ENCODE data around the gene METTL25. TPM values are rescaled to one million over a fixed set of nuclear protein-coding genes. Genes with fewer than 3 reads are reported as not detected.

METTL25 gene
- total RNA-seq, 1 experiment from 2014 or later: 4.4 TPM

DNA sequence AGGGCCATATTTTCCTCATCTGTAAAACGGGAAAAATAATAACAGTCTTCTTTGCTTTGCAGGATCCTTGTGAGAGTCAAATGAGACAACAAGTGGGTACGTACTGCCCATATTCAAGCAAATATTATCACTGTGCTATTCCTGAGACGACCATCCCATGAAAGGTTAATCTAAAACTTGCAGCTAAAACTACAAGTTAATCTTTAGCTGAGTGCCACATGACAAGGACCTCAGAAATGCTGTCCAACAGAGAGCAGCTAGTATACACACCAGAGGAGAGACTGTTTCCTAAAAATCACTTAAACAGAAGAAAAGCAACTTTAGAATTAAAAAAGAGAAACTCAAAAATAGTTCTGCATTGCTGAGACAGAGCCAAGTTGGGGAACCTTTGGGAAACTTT is 165.7 kb downstream of the METTL25 start:
- peak; percentile 14 for DNase-seq (ENCODE audit: low spot score)

DNA sequence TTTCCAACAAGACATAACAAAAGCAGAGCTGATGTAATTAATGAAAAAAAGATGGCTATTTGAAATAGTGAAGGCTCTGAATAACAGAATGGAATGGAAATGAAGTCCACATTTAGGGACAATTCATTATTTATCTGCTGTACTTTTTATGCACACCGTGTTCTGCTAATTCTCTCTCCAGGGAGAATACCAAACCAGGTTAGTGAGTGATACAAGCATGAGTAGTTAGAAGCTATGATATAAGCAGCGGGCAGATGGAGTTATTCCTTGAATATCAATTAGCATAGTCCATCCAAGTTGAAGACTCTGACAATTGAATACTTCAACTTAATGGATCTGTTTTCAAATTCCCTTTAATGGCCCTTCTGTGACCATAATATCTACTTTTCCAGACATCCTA is 166.3 kb downstream of the METTL25 start:
- DNase-seq (ENCODE audit: low spot score): no peak

DNA sequence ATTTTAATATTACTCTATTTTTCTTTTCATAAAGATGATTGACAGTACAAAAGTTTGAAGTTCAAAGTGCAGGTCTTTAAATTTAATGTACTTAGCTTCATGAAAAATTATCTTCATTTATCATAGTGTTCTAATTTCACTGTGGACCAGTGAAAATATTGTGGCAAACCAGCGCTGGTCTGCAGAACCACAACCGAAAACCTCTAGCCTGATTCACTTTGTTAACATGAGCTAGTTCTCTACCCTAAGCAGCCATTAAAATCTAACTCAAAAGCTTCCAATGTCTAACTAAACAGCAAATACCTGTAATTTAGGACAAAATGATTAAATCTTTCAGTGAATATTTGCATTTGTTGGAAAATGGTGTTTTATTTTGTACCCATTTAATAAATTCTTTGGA is 167.3 kb downstream of the METTL25 start:
- DNase-seq (ENCODE audit: low spot score): no peak

DNA sequence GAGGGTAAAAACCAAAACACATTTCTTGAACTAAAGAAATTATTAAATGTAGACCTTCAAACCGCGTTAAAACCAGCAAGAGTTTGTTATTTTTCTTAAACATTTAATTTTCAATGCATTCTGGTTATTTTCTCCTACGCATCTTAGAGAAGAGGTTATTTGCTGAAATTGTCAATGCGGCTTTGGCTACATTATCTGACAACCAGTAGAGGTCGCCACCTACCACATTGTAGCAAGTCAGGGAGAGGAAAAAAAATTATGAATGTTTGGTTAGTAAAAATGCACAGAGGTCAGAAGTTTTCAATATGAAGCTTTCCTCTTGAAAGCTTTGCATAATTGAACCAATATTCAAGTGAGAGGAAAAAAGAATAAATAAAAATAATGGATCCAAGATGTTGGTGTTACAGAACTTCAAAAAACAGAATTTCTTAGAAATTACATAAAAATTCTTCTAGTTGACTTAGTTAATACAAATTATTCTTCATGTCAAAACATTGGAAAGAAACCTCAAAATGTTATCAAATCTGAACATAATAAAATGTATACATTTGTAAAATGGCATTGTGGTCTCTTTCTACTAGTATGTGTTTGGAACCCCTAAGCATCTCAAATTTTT is 168.9 kb downstream of the METTL25 start:
- peak; percentile 77 for DNase-seq (ENCODE audit: low spot score)

Other genes with a start within 250 kb of the METTL25 start
- 29.4 and 40.8 TPM in 2 replicates for gene CCDC59, start 142 bp upstream of the METTL25 start, total RNA-seq (2014; rRNA removed; shearing (Covaris generic))

Measured in HT-29 (cell line).